Osteocyte (in vitro differentiated cells): ENCODE results near the gene CGB1. TPM values are rescaled to one million over a fixed set of nuclear protein-coding genes. Genes with fewer than 3 reads are reported as not detected.

Experiments used
- DNase-seq: peaks from one replicate; pipeline ENCODE4 v3.0.0; 2021; ENCODE audit warnings: mixed read lengths; ENCODE audit not compliant: unreplicated experiment; ENCODE audit errors: extremely low spot score
- H3K27ac Mint-ChIP-seq: one replicate; pipeline ENCODE4 v1.8.0; 2021; ENCODE audit warnings: mild to moderate bottlenecking, mixed read lengths; ENCODE audit not compliant: unreplicated experiment
- H3K27me3 Mint-ChIP-seq: one replicate; pipeline ENCODE4 v1.8.0; 2021; ENCODE audit warnings: mixed read lengths; ENCODE audit not compliant: unreplicated experiment
- H3K36me3 Mint-ChIP-seq: one replicate; pipeline ENCODE4 v1.8.0; 2021; ENCODE audit warnings: mixed read lengths; ENCODE audit not compliant: unreplicated experiment
- H3K4me1 Mint-ChIP-seq: one replicate; pipeline ENCODE4 v1.8.0; 2021; ENCODE audit warnings: mixed read lengths; ENCODE audit not compliant: unreplicated experiment
- H3K4me3 Mint-ChIP-seq: one replicate; pipeline ENCODE4 v1.8.0; 2021; ENCODE audit warnings: mild to moderate bottlenecking, moderate library complexity, mixed read lengths; ENCODE audit not compliant: unreplicated experiment
- H3K9me3 Mint-ChIP-seq: one replicate; pipeline ENCODE4 v1.8.0; 2021; ENCODE audit warnings: mixed read lengths; ENCODE audit not compliant: unreplicated experiment
- CTCF ChIP-seq: fragments of 200-600 bp; sonication (generic); IDR thresholded peaks from 2 replicates; pipeline ENCODE4 v1.5.0; 2021; ENCODE audit warnings: antibody characterized with exemption, mild to moderate bottlenecking, moderate library complexity
- total RNA-seq: library from RNA; stranded (reverse); gene quantifications from 2 replicates; pipeline ENCODE4 v1.2.1, GENCODE V29; 2021

Gene CGB1
- total RNA-seq, 1 donor from 2014 or later, result not detected

DNA sequence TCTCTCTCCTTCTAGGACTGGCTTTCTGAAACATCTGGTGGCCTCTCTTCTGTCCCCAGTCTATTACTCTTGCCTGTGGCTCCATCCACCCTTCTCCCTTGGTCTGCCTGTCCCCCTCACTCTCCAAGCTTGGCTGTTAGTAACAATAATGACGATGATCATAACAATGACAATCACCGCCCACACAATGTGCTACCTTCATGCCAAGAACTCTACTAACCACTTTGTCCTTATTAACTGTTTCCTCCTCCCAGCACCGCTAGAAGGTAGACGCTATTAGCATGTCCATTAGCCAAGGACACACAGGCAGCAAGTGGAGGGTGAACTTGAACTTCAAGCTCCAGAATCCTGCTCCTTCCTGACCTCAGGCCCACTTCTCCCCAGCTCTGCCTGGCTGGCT lies 46.3 kb downstream of the CGB1 start:
- no peaks in the 10 kb centered on the region for H3K27me3 Mint-ChIP-seq
- H3K4me3 Mint-ChIP-seq, result no peak overlapping the region
- peaks cover 25% of the 10 kb centered on the region for H3K4me1 Mint-ChIP-seq
- H3K27ac Mint-ChIP-seq, result no peak overlapping the region
- H3K9me3 Mint-ChIP-seq, result no peaks in the 10 kb centered on the region
- peaks cover 10% of the 10 kb centered on the region for H3K36me3 Mint-ChIP-seq
- no peak for DNase-seq
- TF ChIP-seq CTCF, result no peak

GRCh38 chr19:48989701-48990291 lies 46.9 kb downstream of the CGB1 start:
- Mint-ChIP-seq H3K36me3 (peaks cover 10% of the 10 kb centered on the region), H3K27ac (no peak overlapping the region)
- TF ChIP-seq CTCF, result no peak

DNA sequence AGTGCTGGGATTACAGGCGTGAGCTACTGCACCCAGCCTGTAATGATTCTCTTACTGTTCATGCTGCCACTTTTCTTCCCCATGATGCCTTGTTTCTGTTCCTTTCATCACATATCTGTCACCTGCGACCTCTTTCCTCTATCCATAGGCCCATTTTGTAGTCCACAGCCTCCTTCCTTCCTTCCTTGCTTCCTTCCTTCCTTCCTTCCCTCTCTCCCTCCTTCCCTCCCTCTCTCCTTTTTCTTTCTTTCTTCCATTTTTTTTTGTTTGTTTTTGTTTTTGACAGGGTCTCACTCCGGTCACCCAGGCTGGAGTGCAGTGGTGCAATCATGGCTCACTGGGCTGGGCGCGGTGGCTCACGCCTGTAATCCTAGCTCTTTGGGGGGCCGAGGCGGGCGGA lies 47.8 kb downstream of the CGB1 start:
- H3K27ac Mint-ChIP-seq, result no peak overlapping the region
- H3K27me3 Mint-ChIP-seq, result no peaks in the 10 kb centered on the region
- H3K36me3 Mint-ChIP-seq, result peaks cover 10% of the 10 kb centered on the region
- no peaks in the 10 kb centered on the region for H3K9me3 Mint-ChIP-seq
- DNase-seq, result no peak
- TF ChIP-seq CTCF, result no peak
- H3K4me3 Mint-ChIP-seq, result no peak overlapping the region
- peaks cover 11% of the 10 kb centered on the region for H3K4me1 Mint-ChIP-seq

More at GRCh38 chr19:48989701-48990291, 46.9 kb downstream of the CGB1 start:
- DNase-seq, result no peak
- Mint-ChIP-seq H3K4me1 (peaks cover 19% of the 10 kb centered on the region), H3K27me3 (no peaks in the 10 kb centered on the region), H3K9me3 (no peaks in the 10 kb centered on the region), H3K4me3 (no peak overlapping the region)

- no peaks in the 10 kb centered on the region for H3K9me3 Mint-ChIP-seq
These were observed 48.4 kb downstream of the CGB1 start for GRCh38 chr19:48988286-48988685.

GRCh38 chr19:48987323-48987722 lies 49.4 kb downstream of the CGB1 start:
- no peak for DNase-seq
- no peak for TF ChIP-seq CTCF
- Mint-ChIP-seq H3K27ac (no peak overlapping the region), H3K27me3 (no peaks in the 10 kb centered on the region), H3K36me3 (peaks cover 19% of the 10 kb centered on the region), H3K9me3 (no peaks in the 10 kb centered on the region), H3K4me1 (peaks cover 9% of the 10 kb centered on the region), H3K4me3 (no peak overlapping the region)

More at GRCh38 chr19:48988286-48988685, 48.4 kb downstream of the CGB1 start:
- Mint-ChIP-seq H3K27ac (no peak overlapping the region), H3K36me3 (peaks cover 14% of the 10 kb centered on the region), H3K4me3 (no peak overlapping the region), H3K4me1 (peaks cover 9% of the 10 kb centered on the region), H3K27me3 (no peaks in the 10 kb centered on the region)
- no peak for TF ChIP-seq CTCF
- DNase-seq, result no peak
